ENCODE results near the gene ARHGAP8.

- TF ChIP-seq, protein P1, sequence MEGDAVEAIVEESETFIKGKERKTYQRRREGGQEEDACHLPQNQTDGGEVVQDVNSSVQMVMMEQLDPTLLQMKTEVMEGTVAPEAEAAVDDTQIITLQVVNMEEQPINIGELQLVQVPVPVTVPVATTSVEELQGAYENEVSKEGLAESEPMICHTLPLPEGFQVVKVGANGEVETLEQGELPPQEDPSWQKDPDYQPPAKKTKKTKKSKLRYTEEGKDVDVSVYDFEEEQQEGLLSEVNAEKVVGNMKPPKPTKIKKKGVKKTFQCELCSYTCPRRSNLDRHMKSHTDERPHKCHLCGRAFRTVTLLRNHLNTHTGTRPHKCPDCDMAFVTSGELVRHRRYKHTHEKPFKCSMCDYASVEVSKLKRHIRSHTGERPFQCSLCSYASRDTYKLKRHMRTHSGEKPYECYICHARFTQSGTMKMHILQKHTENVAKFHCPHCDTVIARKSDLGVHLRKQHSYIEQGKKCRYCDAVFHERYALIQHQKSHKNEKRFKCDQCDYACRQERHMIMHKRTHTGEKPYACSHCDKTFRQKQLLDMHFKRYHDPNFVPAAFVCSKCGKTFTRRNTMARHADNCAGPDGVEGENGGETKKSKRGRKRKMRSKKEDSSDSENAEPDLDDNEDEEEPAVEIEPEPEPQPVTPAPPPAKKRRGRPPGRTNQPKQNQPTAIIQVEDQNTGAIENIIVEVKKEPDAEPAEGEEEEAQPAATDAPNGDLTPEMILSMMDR (conservative IDR thresholded peaks at IDR 0.05 in 1 of 2, IDR thresholded peaks at IDR 0.05 in 1 of 2; ENCODE audit: low read depth in 1 of 2, low read length in 2 of 2): no peak
- TF ChIP-seq EZH2 (IDR thresholded peaks at IDR 0.05; ENCODE audit: low read length, missing control alignments): no peak
These were observed 93.7 kb downstream of the ARHGAP8 start for GRCh38 chr22:44845796-44846720.
